K562 (cell line): ENCODE results near the gene PGBD1. TPM values are rescaled to one million over a fixed set of nuclear protein-coding genes. Genes with fewer than 3 reads are reported as not detected.
A peak's percentile ranks its signal among the peaks of the same experiment; 100 is the strongest.

Experiments used
- CBFA2T2 ChIP-seq: fragments of 450-650 bp; conservative IDR thresholded peaks from 2 replicates; pipeline ENCODE4 v1.6.1; 2017; ENCODE audit warnings: mild to moderate bottlenecking
- HBP1 ChIP-seq: fragments of 450-650 bp; formaldehyde crosslinking; IDR thresholded peaks from 2 replicates; pipeline ENCODE4 v1.4.0; 2022; ENCODE audit warnings: missing genetic modification characterization
- HNRNPH1 ChIP-seq: fragments of 200-400 bp; formaldehyde crosslinking; optimal IDR thresholded peaks from 2 replicates; pipeline ENCODE3; 2017; ENCODE audit warnings: low read depth, mild to moderate bottlenecking, low read length, moderate library complexity
- NR2F6 ChIP-seq: fragments of 450-650 bp; formaldehyde crosslinking; IDR thresholded peaks from 2 replicates; pipeline ENCODE4 v1.4.0; 2020; ENCODE audit warnings: mild to moderate bottlenecking
- PHB2 ChIP-seq: fragments of 450-650 bp; IDR thresholded peaks from 2 replicates; pipeline ENCODE4 v1.6.1; 2017; ENCODE audit warnings: low read depth
- RAD21 ChIP-seq, 2 experiments: fragments of 250-450 bp in 1 of 2; fragments of 450-650 bp in 1 of 2; sonication (Bioruptor Pico) in 1 of 2; formaldehyde crosslinking in 1 of 2; IDR thresholded peaks in 1 of 2; conservative IDR thresholded peaks in 1 of 2; 2 replicates each; pipeline versions ENCODE4 v1.4.0 to v1.8.0; 2020 to 2022; ENCODE audit warnings: mild to moderate bottlenecking in 2 of 2, moderate library complexity in 1 of 2
- SAFB2 ChIP-seq: fragments of 200-400 bp; formaldehyde crosslinking; IDR thresholded peaks from 2 replicates; pipeline ENCODE4 v1.6.1; 2018; ENCODE audit warnings: borderline replicate concordance, low read length, low read depth, moderate library complexity; ENCODE audit not compliant: severe bottlenecking
- TCF3 ChIP-seq: sonication (generic); formaldehyde crosslinking; IDR thresholded peaks from 2 replicates; pipeline ENCODE4 v1.4.0; 2020; ENCODE audit warnings: mild to moderate bottlenecking, missing genetic modification reagents
- TCF7 ChIP-seq: sonication (generic); IDR thresholded peaks from 2 replicates; pipeline ENCODE4 v1.6.1; 2016; ENCODE audit warnings: antibody characterized with exemption, borderline replicate concordance
- ZBTB12 ChIP-seq: fragments of 250-450 bp; sonication (Bioruptor Pico); IDR thresholded peaks from 2 replicates; pipeline ENCODE4 v1.4.0; 2020
- ZBTB5 ChIP-seq: fragments of 450-650 bp; IDR thresholded peaks from 2 replicates; pipeline ENCODE4 v1.6.1; 2017; ENCODE audit warnings: antibody characterized with exemption
- ZFP1 ChIP-seq: fragments of 450-650 bp; formaldehyde crosslinking; IDR thresholded peaks from 2 replicates; pipeline ENCODE4 v1.4.0; 2020; ENCODE audit warnings: mild to moderate bottlenecking, mixed read lengths
- ZHX1 ChIP-seq: fragments of 150-350 bp; conservative IDR thresholded peaks from 2 replicates; pipeline ENCODE4 v1.6.1; 2014; ENCODE audit warnings: low read length
- ZNF24 ChIP-seq: fragments of 450-650 bp; IDR thresholded peaks from 2 replicates; pipeline ENCODE4 v1.6.1; 2016
- ZNF282 ChIP-seq: sonication (generic); formaldehyde crosslinking; IDR thresholded peaks from 2 replicates; pipeline ENCODE4 v1.8.1; 2023; ENCODE audit warnings: missing genetic modification reagents
- ZNF511 ChIP-seq: sonication (generic); formaldehyde crosslinking; IDR thresholded peaks from 2 replicates; pipeline ENCODE4 v1.8.0; 2022; ENCODE audit warnings: mild to moderate bottlenecking, missing genetic modification reagents
- ZNF512 ChIP-seq: IDR thresholded peaks from 2 replicates; pipeline ENCODE4 v1.6.1; 2016; ENCODE audit warnings: missing genetic modification characterization, missing compliant biosample characterization
- ZNF57 ChIP-seq: fragments of 450-650 bp; formaldehyde crosslinking; IDR thresholded peaks from 2 replicates; pipeline ENCODE4 v1.4.0; 2020; ENCODE audit warnings: mild to moderate bottlenecking, moderate library complexity
- ZNF644 ChIP-seq: fragments of 200-800 bp; sonication (Bioruptor generic); IDR thresholded peaks from 2 replicates; pipeline ENCODE4 v1.6.1; 2016; ENCODE audit warnings: low read depth, missing genetic modification characterization, missing compliant biosample characterization
- polyA plus RNA-seq, 8 experiments: library from polyadenylated mRNA; depleted of rRNA in 4 of 8; stranded (reverse) in 5 of 8; unstranded in 3 of 8; fragments of >200 nt; fragmentation: Nextera tagmentation in 2 of 8; fragmentation: Illumina TruSeq in 1 of 8; extraction: Ambion mirVana in 2 of 8; extraction: Trizol in 1 of 8; gene quantifications; 2 replicates each; pipeline versions ENCODE4 v1.2.1 to v1.2.3, GENCODE V29; 2011 to 2014; ENCODE audit warnings: inconsistent platforms in 1 of 8, missing spikeins in 1 of 8
- total RNA-seq, 7 experiments: library from RNA; depleted of rRNA in 6 of 7; stranded (reverse); fragments of >200 nt in 6 of 7; fragmentation: Illumina TruSeq in 2 of 7; extraction: Trizol in 2 of 7; gene quantifications; 2 replicates each; pipeline versions ENCODE4 v1.2.1 to v1.2.3, GENCODE V29; 2011 to 2021; ENCODE audit warnings: low replicate concordance in 1 of 7

The PGBD1 gene
- total and polyA plus RNA-seq, 9 of the 15 experiments (the other 6 are each of a cell fraction or from before 2014, with no cell fraction given) = 3.3 to 9.0 (median 7.3) TPM

- TF ChIP-seq ZNF512 (tag) (peak; percentile 99), PHB2 (peak; percentile 69), HNRNPH1 (no peak), TCF3 (CRISPR knock-in tag) (no peak), ZNF644 (no peak), ZNF57 (CRISPR knock-in tag) (no peak), SAFB2 (no peak), ZBTB5 (peak; percentile 72; the same call in 1 of the 2 replicates), TCF7 (no peak), ZBTB12 (CRISPR knock-in tag) (no peak), ZFP1 (CRISPR knock-in tag) (no peak), NR2F6 (CRISPR knock-in tag) (no peak), RAD21 (CRISPR knock-in tag; conservative IDR thresholded peaks at IDR 0.05 in 1 of 2, IDR thresholded peaks at IDR 0.05 in 1 of 2) (0 out of 4 replicates have a peak, but pooled peaks of 1 of the 2 experiments have one; percentile 1), HBP1 (CRISPR knock-in tag) (peak; percentile 97), ZNF282 (CRISPR knock-in tag) (no peak), CBFA2T2 (no peak), ZHX1 (no peak), ZNF511 (CRISPR knock-in tag) (no peak), ZNF24 (no peak)
These were observed 70.1 kb downstream of the PGBD1 start (continued) for GRCh38 chr6:28351493-28351925.
